ENCODE measurements around the gene MUC5B. TPM values are rescaled to one million over a fixed set of nuclear protein-coding genes. Genes with fewer than 3 reads are reported as not detected.

The MUC5B gene
- total and polyA plus RNA-seq, 2 donors (not counting 1 experiment from before 2014, with no cell fraction given): not detected

GRCh38 chr11:1281974-1282365 lies 59.1 kb downstream of the MUC5B start:
- Histone ChIP-seq H4K20me1 (ENCODE audit: control insufficient read depth, insufficient read depth, low read length, poor library complexity, severe bottlenecking) (peaks cover 17% of the 10 kb centered on the region), H2AFZ (ENCODE audit: insufficient read depth, low read depth, low read length, poor library complexity, severe bottlenecking) (no peak overlapping the region), H3K9ac (ENCODE audit: low read length) (no peak overlapping the region), H3K36me3 (replicated peaks in 1 of 2; ENCODE audit: control extremely low read depth in 1 of 2, control insufficient read depth in 1 of 2, extremely low read depth in 1 of 2, insufficient read depth in 2 of 2, low read length in 1 of 2) (peaks cover 0 to 43% of the 10 kb centered on the region in 2 experiments), H3K27ac (ENCODE audit: low read length in 2 of 2) (no peak overlapping the region), H3K79me2 (ENCODE audit: control insufficient read depth, insufficient read depth, low read length) (no peaks in the 10 kb centered on the region), H3K4me1 (ENCODE audit: control insufficient read depth in 2 of 2, insufficient read depth in 2 of 2, low read length in 2 of 2) (no peaks in the 10 kb centered on the region), H3K4me2 (replicated peaks; ENCODE audit: low read depth, low read length, poor library complexity, severe bottlenecking) (no peak overlapping the region), H3K9me3 (ENCODE audit: control extremely low read depth in 1 of 3, control insufficient read depth in 2 of 3, insufficient read depth in 1 of 3, low read length in 2 of 3) (no peaks in the 10 kb centered on the region), H3K4me3 (ENCODE audit: control extremely low read depth in 1 of 5, extremely low read depth in 1 of 5, insufficient read depth in 1 of 5, low read depth in 2 of 5, low read length in 4 of 5) (no peak overlapping the region), H3K27me3 (replicated peaks in 1 of 4; ENCODE audit: control extremely low read depth in 1 of 4, control insufficient read depth in 3 of 4, insufficient read depth in 4 of 4, low read length in 3 of 4) (no peaks in the 10 kb centered on the region)
- ATAC-seq (ENCODE audit: low read depth) (no peak), DNase-seq (no peak)
- no peaks in the 10 kb centered on the region for H3K27me3 Mint-ChIP-seq
- no peak overlapping the region for H3K4me3 Mint-ChIP-seq
- H3K4me1 Mint-ChIP-seq: no peaks in the 10 kb centered on the region
- no peaks in the 10 kb centered on the region for H3K9me3 Mint-ChIP-seq (ENCODE audit: insufficient read depth)
- no peak overlapping the region for H3K27ac Mint-ChIP-seq
- no peak for TF ChIP-seq EZH2 (IDR thresholded peaks at IDR 0.05; ENCODE audit: borderline replicate concordance, insufficient read depth, low read depth, low read length, poor library complexity, severe bottlenecking)
- ChIA-PET POLR2A (no interaction called here), CTCF (no interaction called here)
- intact Hi-C loops (cut with micrococcal nuclease): no loop called here
- 78% methylated on average over 3 of the region's 3 CpGs for WGBS (ENCODE audit: insufficient coverage)

- Histone ChIP-seq H3K27ac (ENCODE audit: low read length in 2 of 2) (no peak overlapping the region), H3K79me2 (ENCODE audit: control insufficient read depth, insufficient read depth, low read length) (peaks cover 2% of the 10 kb centered on the region), H3K4me1 (ENCODE audit: control insufficient read depth in 2 of 2, insufficient read depth in 2 of 2, low read length in 2 of 2) (no peaks in the 10 kb centered on the region), H3K36me3 (replicated peaks in 1 of 2; ENCODE audit: control extremely low read depth in 1 of 2, control insufficient read depth in 1 of 2, extremely low read depth in 1 of 2, insufficient read depth in 2 of 2, low read length in 1 of 2) (peaks cover 0 to 44% of the 10 kb centered on the region in 2 experiments), H3K9ac (ENCODE audit: low read length) (no peak overlapping the region), H3K27me3 (replicated peaks in 1 of 4; ENCODE audit: control extremely low read depth in 1 of 4, control insufficient read depth in 3 of 4, insufficient read depth in 4 of 4, low read length in 3 of 4) (no peaks in the 10 kb centered on the region), H3K4me2 (replicated peaks; ENCODE audit: low read depth, low read length, poor library complexity, severe bottlenecking) (no peak overlapping the region), H3K9me3 (ENCODE audit: control extremely low read depth in 1 of 3, control insufficient read depth in 2 of 3, insufficient read depth in 1 of 3, low read length in 2 of 3) (no peaks in the 10 kb centered on the region), H4K20me1 (ENCODE audit: control insufficient read depth, insufficient read depth, low read length, poor library complexity, severe bottlenecking) (peaks cover 16% of the 10 kb centered on the region), H3K4me3 (ENCODE audit: control extremely low read depth in 1 of 5, extremely low read depth in 1 of 5, insufficient read depth in 1 of 5, low read depth in 2 of 5, low read length in 4 of 5) (no peak overlapping the region), H2AFZ (ENCODE audit: insufficient read depth, low read depth, low read length, poor library complexity, severe bottlenecking) (no peak overlapping the region)
- Mint-ChIP-seq H3K9me3 (ENCODE audit: insufficient read depth) (no peaks in the 10 kb centered on the region), H3K27ac (no peak overlapping the region), H3K27me3 (no peaks in the 10 kb centered on the region), H3K4me1 (no peaks in the 10 kb centered on the region), H3K4me3 (no peak overlapping the region)
- intact Hi-C loops (cut with micrococcal nuclease): no loop called here
- DNase-seq (no peak), ATAC-seq (ENCODE audit: low read depth) (no peak)
- WGBS (ENCODE audit: insufficient coverage): 96% methylated on average over 18 of the region's 18 CpGs
- CTCF ChIA-PET: no interaction called here
- TF ChIP-seq EZH2 (IDR thresholded peaks at IDR 0.05; ENCODE audit: borderline replicate concordance, insufficient read depth, low read depth, low read length, poor library complexity, severe bottlenecking) (no peak), CTCF (IDR thresholded peaks at IDR 0.05) (no peak)
- POLR2A ChIA-PET: no interaction called here
Observed at GRCh38 chr11:1283091-1283511, 60.2 kb downstream of the MUC5B start.

All from B cell (primary cell).